EL (cell line): ENCODE results near the gene PSMC3.

Experiments
- DNase-seq: peaks from one replicate; pipeline ENCODE4 v3.0.0-alpha.2; 2016

The PSMC3 gene

GRCh38 chr11:47374720-47375019 lies 51.6 kb downstream of the PSMC3 start:
- DNase-seq = no peak

GRCh38 chr11:47373876-47374719 lies 52.1 kb downstream of the PSMC3 start:
- DNase-seq = peak; percentile 71

DNA sequence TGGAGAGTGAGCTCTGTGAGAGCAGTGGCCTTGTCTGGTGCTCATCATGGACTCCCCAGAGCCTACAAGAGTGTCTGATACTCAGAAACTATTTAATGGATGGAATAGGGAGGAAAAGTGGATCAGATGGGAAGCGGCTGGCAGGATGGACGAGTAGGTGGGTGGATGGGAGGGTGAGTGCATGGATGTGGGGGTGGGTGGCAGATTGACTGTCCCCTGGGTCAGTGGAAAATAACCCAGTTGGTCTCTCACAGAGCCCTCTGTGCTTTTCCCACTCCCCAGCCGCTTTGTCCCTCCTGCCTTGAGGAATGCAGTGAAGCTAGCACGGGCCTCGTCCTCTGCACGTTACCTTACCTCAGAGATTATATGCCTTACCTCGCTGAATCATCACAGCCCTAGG lies 53.8 kb downstream of the PSMC3 start:
- DNase-seq = no peak

DNA sequence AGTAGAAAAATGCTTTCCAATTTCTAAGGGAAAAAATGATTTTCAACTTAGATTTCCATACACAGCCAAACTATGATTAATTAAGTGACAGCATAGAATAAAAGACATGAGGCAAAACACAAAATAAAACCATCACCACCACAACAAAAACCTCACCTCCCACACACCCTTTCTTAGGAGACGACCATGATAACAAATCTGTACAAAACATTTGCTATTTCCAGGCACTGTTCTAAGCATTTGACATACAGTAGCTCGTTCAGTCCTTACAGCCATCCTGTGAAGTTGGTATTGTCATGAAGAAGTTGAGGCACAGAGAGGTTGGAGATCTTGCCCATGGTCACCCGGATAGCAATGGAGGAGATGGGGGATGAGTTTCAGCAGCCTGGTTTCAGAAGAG lies 56.6 kb downstream of the PSMC3 start:
- no peak for DNase-seq
